Measurements from ENCODE around the gene ELFN1.

- TF ChIP-seq CTCF (IDR thresholded peaks at IDR 0.05; ENCODE audit: low read depth, low read length) (no peak), MYC (IDR thresholded peaks at IDR 0.05; ENCODE audit: low read depth, low read length) (no peak), POLR2A (IDR thresholded peaks at IDR 0.05; ENCODE audit: extremely low read depth, insufficient read length) (no peak)
These were observed 23.7 kb upstream of the ELFN1 start for GRCh38 chr7:1646391-1646790.
